HepG2 (cell line): ENCODE measurements around the gene ICAM3. TPM values are rescaled to one million over a fixed set of nuclear protein-coding genes. Genes with fewer than 3 reads are reported as not detected.

ENCODE experiments used
- ARNTL ChIP-seq: sonication (generic); formaldehyde crosslinking; IDR thresholded peaks from 2 replicates; pipeline ENCODE4 v1.4.0; 2020; ENCODE audit warnings: mild to moderate bottlenecking, missing genetic modification reagents
- ATF7 ChIP-seq, 2 experiments: fragments of 450-650 bp in 1 of 2; sonication (generic) in 1 of 2; formaldehyde crosslinking in 1 of 2; IDR thresholded peaks; 2 replicates each; pipeline versions ENCODE4 v1.4.0 to v1.6.1; 2016 to 2020; ENCODE audit warnings: antibody characterized with exemption in 1 of 2, mild to moderate bottlenecking in 1 of 2, missing genetic modification reagents in 1 of 2
- CBX2 ChIP-seq, 2 experiments: fragments of 200-600 bp in 1 of 2; sonication (generic); formaldehyde crosslinking in 1 of 2; IDR thresholded peaks; 2 replicates each; pipeline versions ENCODE4 v1.7.0 to v1.8.1; 2018 to 2022; ENCODE audit warnings: low read depth in 2 of 2, low read length in 1 of 2, mild to moderate bottlenecking in 1 of 2, missing genetic modification reagents in 1 of 2
- CCDC6 ChIP-seq: sonication (generic); formaldehyde crosslinking; IDR thresholded peaks from 2 replicates; pipeline ENCODE4 v1.8.1; 2022; ENCODE audit warnings: mild to moderate bottlenecking, missing genetic modification reagents, moderate library complexity
- CENPX ChIP-seq: sonication (generic); formaldehyde crosslinking; IDR thresholded peaks from 2 replicates; pipeline ENCODE4 v1.9.0; 2021; ENCODE audit warnings: mild to moderate bottlenecking, missing genetic modification reagents, moderate library complexity
- ISX ChIP-seq: sonication (generic); formaldehyde crosslinking; conservative IDR thresholded peaks from 2 replicates; pipeline ENCODE4 v1.5.0; 2020; ENCODE audit warnings: missing genetic modification reagents
- KMT2A ChIP-seq: sonication (generic); formaldehyde crosslinking; IDR thresholded peaks from 2 replicates; pipeline ENCODE4 v1.4.0; 2020; ENCODE audit warnings: missing genetic modification reagents
- NKX3-1 ChIP-seq: sonication (generic); formaldehyde crosslinking; IDR thresholded peaks from 2 replicates; pipeline ENCODE4 v1.5.0; 2020; ENCODE audit warnings: missing genetic modification reagents
- PHF8 ChIP-seq: sonication (generic); formaldehyde crosslinking; IDR thresholded peaks from 2 replicates; pipeline ENCODE4 v1.5.0; 2020; ENCODE audit warnings: missing genetic modification reagents
- U2AF1 ChIP-seq: fragments of 200-400 bp; formaldehyde crosslinking; optimal IDR thresholded peaks from 2 replicates; pipeline ENCODE3; 2017; ENCODE audit warnings: mild to moderate bottlenecking, low read depth, low read length
- ZKSCAN8 ChIP-seq: IDR thresholded peaks from 2 replicates; pipeline ENCODE4 v1.6.1; 2016; ENCODE audit warnings: borderline replicate concordance, missing genetic modification reagents, missing compliant biosample characterization
- ZMYM4 ChIP-seq: sonication (generic); formaldehyde crosslinking; IDR thresholded peaks from 2 replicates; pipeline ENCODE4 v1.8.1; 2023; ENCODE audit warnings: mild to moderate bottlenecking, missing genetic modification reagents
- ZNF589 ChIP-seq: sonication (generic); formaldehyde crosslinking; conservative IDR thresholded peaks from 2 replicates; pipeline ENCODE4 v1.8.0; 2022; ENCODE audit warnings: mild to moderate bottlenecking, moderate library complexity, missing genetic modification reagents
- ZNF672 ChIP-seq: sonication (generic); formaldehyde crosslinking; IDR thresholded peaks from 2 replicates; pipeline ENCODE4 v1.8.1; 2022; ENCODE audit warnings: missing genetic modification reagents
- ZNF709 ChIP-seq: sonication (generic); formaldehyde crosslinking; IDR thresholded peaks from 2 replicates; pipeline ENCODE4 v1.5.0; 2020; ENCODE audit warnings: mild to moderate bottlenecking, missing genetic modification reagents
- ZSCAN30 ChIP-seq: sonication (generic); formaldehyde crosslinking; IDR thresholded peaks from 2 replicates; pipeline ENCODE4 v1.5.0; 2020; ENCODE audit warnings: mild to moderate bottlenecking, missing genetic modification reagents
- polyA plus RNA-seq, 8 experiments: library from polyadenylated mRNA; depleted of rRNA in 3 of 8; stranded (reverse) in 7 of 8; unstranded in 1 of 8; fragments of >200 nt; fragmentation: Illumina TruSeq in 4 of 8; extraction: Trizol in 4 of 8; gene quantifications; 2 replicates each; pipeline versions ENCODE4 v1.2.1 to v1.2.3, GENCODE V29; 2011 to 2016; ENCODE audit warnings: low read depth in 4 of 8, missing spikeins in 1 of 8, mixed read lengths in 1 of 8; ENCODE audit not compliant: insufficient read depth in 1 of 8
- total RNA-seq, 5 experiments: library from RNA; depleted of rRNA; stranded (reverse); fragments of >200 nt; fragmentation: Illumina TruSeq; extraction: Trizol; gene quantifications; 2 replicates each; pipeline ENCODE4 v1.2.3, GENCODE V29; 2016; ENCODE audit warnings: low read depth in 1 of 5
- TF ChIP-seq, protein P1 (sequence below): IDR thresholded peaks from 2 replicates; pipeline ENCODE4 v1.6.1; 2012; ENCODE audit warnings: low read depth, low read length, improper control_type of control experiment
- TF ChIP-seq, protein P2 (sequence below): sonication (generic); formaldehyde crosslinking; IDR thresholded peaks from 2 replicates; pipeline ENCODE4 v1.5.1; 2020; ENCODE audit warnings: mild to moderate bottlenecking, missing genetic modification reagents
- TF ChIP-seq, protein P3 (sequence below): sonication (generic); formaldehyde crosslinking; IDR thresholded peaks from 2 replicates; pipeline ENCODE4 v1.8.0; 2022; ENCODE audit warnings: low read depth, missing genetic modification reagents

ICAM3 gene
- total and polyA plus RNA-seq, 2 of the 13 experiments (the other 11 are each of a cell fraction or from before 2014, with no cell fraction given) = 14.1 to 21.0 TPM

GRCh38 chr19:10286803-10287737, 52.4 kb downstream of the ICAM3 start, which contains the start of gene ICAM4 (continued):
- TF ChIP-seq KMT2A (CRISPR knock-in tag) (peak; percentile 31; the same call in 1 of the 2 replicates), PHF8 (peak; percentile 45; the same call in 1 of the 2 replicates), U2AF1 (peak; percentile 39), CENPX (CRISPR knock-in tag) (no peak), ZNF709 (CRISPR knock-in tag) (no peak), ARNTL (CRISPR knock-in tag) (no peak), ATF7 (IDR thresholded peaks at IDR 0.05) (no peak), ATF7 (CRISPR knock-in tag; IDR thresholded peaks at IDR 0.05) (no peak), CCDC6 (CRISPR knock-in tag) (0 out of 2 replicates have a peak, but pooled peaks have one; percentile 14), ZNF672 (CRISPR knock-in tag) (0 out of 2 replicates have a peak, but pooled peaks have one; percentile 82), ZKSCAN8 (CRISPR knock-in tag) (no peak), NKX3-1 (CRISPR knock-in tag) (peak; percentile 30; the same call in 1 of the 2 replicates), ISX (no peak), ZMYM4 (CRISPR knock-in tag) (0 out of 2 replicates have a peak, but pooled peaks have one; percentile 14), ZSCAN30 (CRISPR knock-in tag) (no peak), CBX2 (IDR thresholded peaks at IDR 0.05; ENCODE audit: low read depth, low read length) (no peak), CBX2 (CRISPR knock-in tag; IDR thresholded peaks at IDR 0.05; ENCODE audit: low read depth) (no peak), ZNF589 (CRISPR knock-in tag) (no peak)
- TF ChIP-seq, protein P1, sequence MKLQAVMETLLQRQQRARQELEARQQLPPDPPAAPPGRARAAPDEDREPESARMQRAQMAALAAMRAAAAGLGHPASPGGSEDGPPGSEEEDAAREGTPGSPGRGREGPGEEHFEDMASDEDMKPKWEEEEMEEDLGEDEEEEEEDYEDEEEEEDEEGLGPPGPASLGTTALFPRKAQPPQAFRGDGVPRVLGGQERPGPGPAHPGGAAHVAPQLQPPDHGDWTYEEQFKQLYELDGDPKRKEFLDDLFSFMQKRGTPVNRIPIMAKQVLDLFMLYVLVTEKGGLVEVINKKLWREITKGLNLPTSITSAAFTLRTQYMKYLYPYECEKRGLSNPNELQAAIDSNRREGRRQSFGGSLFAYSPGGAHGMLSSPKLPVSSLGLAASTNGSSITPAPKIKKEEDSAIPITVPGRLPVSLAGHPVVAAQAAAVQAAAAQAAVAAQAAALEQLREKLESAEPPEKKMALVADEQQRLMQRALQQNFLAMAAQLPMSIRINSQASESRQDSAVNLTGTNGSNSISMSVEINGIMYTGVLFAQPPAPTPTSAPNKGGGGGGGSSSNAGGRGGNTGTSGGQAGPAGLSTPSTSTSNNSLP = no peak
- TF ChIP-seq, protein P2, sequence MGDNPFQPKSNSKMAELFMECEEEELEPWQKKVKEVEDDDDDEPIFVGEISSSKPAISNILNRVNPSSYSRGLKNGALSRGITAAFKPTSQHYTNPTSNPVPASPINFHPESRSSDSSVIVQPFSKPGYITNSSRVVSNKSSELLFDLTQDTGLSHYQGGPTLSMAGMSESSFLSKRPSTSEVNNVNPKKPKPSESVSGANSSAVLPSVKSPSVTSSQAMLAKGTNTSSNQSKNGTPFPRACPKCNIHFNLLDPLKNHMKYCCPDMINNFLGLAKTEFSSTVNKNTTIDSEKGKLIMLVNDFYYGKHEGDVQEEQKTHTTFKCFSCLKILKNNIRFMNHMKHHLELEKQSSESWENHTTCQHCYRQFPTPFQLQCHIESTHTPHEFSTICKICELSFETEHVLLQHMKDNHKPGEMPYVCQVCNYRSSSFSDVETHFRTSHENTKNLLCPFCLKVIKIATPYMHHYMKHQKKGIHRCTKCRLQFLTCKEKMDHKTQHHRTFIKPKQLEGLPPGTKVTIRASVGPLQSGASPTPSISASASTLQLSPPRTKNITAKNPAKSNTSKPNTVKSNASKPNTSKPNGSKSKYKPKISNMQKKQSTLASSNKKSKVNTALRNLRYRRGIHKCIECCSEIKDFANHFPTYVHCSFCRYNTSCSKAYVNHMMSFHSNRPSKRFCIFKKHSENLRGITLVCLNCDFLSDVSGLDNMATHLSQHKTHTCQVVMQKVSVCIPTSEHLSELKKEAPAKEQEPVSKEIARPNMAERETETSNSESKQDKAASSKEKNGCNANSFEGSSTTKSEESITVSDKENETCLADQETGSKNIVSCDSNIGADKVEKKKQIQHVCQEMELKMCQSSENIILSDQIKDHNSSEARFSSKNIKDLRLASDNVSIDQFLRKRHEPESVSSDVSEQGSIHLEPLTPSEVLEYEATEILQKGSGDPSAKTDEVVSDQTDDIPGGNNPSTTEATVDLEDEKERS (CRISPR knock-in tag) = no peak
- TF ChIP-seq, protein P3, sequence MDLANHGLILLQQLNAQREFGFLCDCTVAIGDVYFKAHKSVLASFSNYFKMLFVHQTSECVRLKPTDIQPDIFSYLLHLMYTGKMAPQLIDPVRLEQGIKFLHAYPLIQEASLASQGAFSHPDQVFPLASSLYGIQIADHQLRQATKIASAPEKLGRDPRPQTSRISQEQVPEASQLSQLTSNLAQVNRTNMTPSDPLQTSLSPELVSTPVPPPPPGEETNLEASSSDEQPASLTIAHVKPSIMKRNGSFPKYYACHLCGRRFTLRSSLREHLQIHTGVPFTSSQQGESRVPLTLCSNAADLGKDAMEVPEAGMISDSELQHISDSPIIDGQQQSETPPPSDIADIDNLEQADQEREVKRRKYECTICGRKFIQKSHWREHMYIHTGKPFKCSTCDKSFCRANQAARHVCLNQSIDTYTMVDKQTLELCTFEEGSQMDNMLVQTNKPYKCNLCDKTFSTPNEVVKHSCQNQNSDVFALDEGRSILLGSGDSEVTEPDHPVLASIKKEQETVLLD (CRISPR knock-in tag) = no peak
